DND-41 (cell line): ENCODE results near the gene PREX1.

Source experiments
- ATAC-seq: fragments of 200-7000 bp; cut with Tn5 transposase; 3 replicates; pipeline ENCODE4 v1.9.1; 2021; ENCODE audit warnings: low read depth; ENCODE audit not compliant: insufficient read depth
- DNase-seq: peaks from one replicate; pipeline ENCODE4 v3.0.0-alpha.2; 2020
- H2AFZ ChIP-seq: 2 replicates; pipeline ENCODE4 v1.6.0; 2012; ENCODE audit warnings: low read depth, low read length
- H3K27ac ChIP-seq: 2 replicates; pipeline ENCODE4 v1.5.1; 2012; ENCODE audit warnings: low read length, inconsistent platforms
- H3K27me3 ChIP-seq: fragments of 200-600 bp; sonication (generic); 2 replicates; pipeline ENCODE4 v1.6.0; 2012; ENCODE audit warnings: low read length, mild to moderate bottlenecking, inconsistent platforms; ENCODE audit not compliant: insufficient read depth, poor library complexity
- H3K36me3 ChIP-seq: 2 replicates; pipeline ENCODE4 v1.5.1; 2012; ENCODE audit warnings: low read length, inconsistent platforms; ENCODE audit not compliant: insufficient read depth
- H3K4me1 ChIP-seq: 2 replicates; pipeline ENCODE4 v1.5.1; 2012; ENCODE audit warnings: mild to moderate bottlenecking, low read length; ENCODE audit not compliant: insufficient read depth
- H3K4me2 ChIP-seq: 2 replicates; pipeline ENCODE4 v1.6.0; 2012; ENCODE audit warnings: mild to moderate bottlenecking, moderate library complexity, low read length, inconsistent platforms; ENCODE audit not compliant: insufficient read depth
- H3K4me3 ChIP-seq, 2 experiments: fragments of 200-600 bp in 1 of 2; shearing (Covaris generic) in 1 of 2; 2 replicates each; pipeline ENCODE4 v1.5.1; 2012 to 2016; ENCODE audit warnings: inconsistent platforms in 2 of 2, low read length in 2 of 2, mild to moderate bottlenecking in 2 of 2, low read depth in 1 of 2, moderate library complexity in 1 of 2
- H3K79me2 ChIP-seq: 2 replicates; pipeline ENCODE4 v1.6.0; 2012; ENCODE audit warnings: low read length, inconsistent platforms; ENCODE audit not compliant: insufficient read depth
- H3K9ac ChIP-seq: 2 replicates; pipeline ENCODE4 v1.6.0; 2012; ENCODE audit warnings: low read depth, mild to moderate bottlenecking, inconsistent platforms, low read length, moderate library complexity
- H3K9me3 ChIP-seq: 2 replicates; pipeline ENCODE4 v1.5.1; 2012; ENCODE audit warnings: low read length, moderate library complexity, mild to moderate bottlenecking, inconsistent platforms; ENCODE audit not compliant: insufficient read depth, severe bottlenecking
- H4K20me1 ChIP-seq: 2 replicates; pipeline ENCODE4 v1.6.0; 2012; ENCODE audit warnings: low read length; ENCODE audit not compliant: insufficient read depth
- EZH2 ChIP-seq: IDR thresholded peaks from 3 replicates; pipeline ENCODE4 v1.6.1; 2012; ENCODE audit warnings: borderline replicate concordance, low read depth, mild to moderate bottlenecking, moderate library complexity, low read length, inconsistent platforms; ENCODE audit not compliant: severe bottlenecking
- TF ChIP-seq, protein P1 (sequence below): IDR thresholded peaks from 2 replicates; pipeline ENCODE4 v1.5.1; 2012; ENCODE audit warnings: borderline replicate concordance, low read length, moderate library complexity, mild to moderate bottlenecking; ENCODE audit not compliant: poor library complexity, severe bottlenecking; ENCODE audit errors: extremely low read depth

Gene PREX1

DNA sequence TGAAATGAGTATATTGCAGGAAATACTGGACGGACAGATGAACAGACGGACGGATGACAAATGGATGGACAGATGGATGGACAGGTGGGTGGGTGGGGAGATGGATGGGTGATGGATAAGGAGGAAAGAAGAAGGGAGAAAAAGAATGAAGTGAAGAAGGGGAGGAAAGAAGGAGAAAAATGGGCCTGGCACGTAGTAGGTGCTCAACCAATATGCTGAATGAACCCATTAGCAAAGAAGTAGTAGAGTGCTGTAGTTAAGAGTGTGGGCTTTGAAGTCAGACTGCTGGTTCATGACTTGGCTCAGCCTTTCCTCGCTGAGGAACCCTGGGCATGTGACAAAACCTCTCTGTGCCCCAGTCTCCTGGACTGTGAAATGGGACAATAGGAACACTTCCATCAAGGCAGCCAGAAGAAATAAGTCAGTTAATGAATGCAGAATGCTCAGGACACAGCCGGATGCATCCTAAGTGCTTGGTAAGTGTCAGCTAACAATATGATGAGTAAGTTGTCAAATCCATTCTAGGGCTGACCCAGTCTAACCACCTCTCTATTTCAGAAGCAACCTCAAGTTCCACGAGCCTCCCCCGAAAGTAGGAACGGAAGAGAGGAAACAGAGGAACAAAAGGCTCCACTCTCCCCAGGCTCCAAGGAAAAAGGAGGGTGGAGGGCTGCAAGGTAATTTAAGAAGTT is 37.9 kb downstream of the PREX1 start:
- Histone ChIP-seq H3K9ac (no peak overlapping the region), H3K9me3 (no peaks in the 10 kb centered on the region), H3K4me2 (no peak overlapping the region), H2AFZ (no peak overlapping the region), H4K20me1 (peaks cover 3% of the 10 kb centered on the region), H3K4me1 (no peaks in the 10 kb centered on the region), H3K4me3 (no peak overlapping the region), H3K36me3 (no peaks in the 10 kb centered on the region), H3K27me3 (no peaks in the 10 kb centered on the region), H3K27ac (no peak overlapping the region), H3K79me2 (no peaks in the 10 kb centered on the region)
- DNase-seq (no peak), ATAC-seq (no peak)
- no peak for TF ChIP-seq EZH2
- TF ChIP-seq, protein P1, sequence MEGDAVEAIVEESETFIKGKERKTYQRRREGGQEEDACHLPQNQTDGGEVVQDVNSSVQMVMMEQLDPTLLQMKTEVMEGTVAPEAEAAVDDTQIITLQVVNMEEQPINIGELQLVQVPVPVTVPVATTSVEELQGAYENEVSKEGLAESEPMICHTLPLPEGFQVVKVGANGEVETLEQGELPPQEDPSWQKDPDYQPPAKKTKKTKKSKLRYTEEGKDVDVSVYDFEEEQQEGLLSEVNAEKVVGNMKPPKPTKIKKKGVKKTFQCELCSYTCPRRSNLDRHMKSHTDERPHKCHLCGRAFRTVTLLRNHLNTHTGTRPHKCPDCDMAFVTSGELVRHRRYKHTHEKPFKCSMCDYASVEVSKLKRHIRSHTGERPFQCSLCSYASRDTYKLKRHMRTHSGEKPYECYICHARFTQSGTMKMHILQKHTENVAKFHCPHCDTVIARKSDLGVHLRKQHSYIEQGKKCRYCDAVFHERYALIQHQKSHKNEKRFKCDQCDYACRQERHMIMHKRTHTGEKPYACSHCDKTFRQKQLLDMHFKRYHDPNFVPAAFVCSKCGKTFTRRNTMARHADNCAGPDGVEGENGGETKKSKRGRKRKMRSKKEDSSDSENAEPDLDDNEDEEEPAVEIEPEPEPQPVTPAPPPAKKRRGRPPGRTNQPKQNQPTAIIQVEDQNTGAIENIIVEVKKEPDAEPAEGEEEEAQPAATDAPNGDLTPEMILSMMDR: no peak

- H3K79me2 ChIP-seq: no peaks in the 10 kb centered on the region
- no peaks in the 10 kb centered on the region for H3K36me3 ChIP-seq
- H3K9ac ChIP-seq: no peak overlapping the region
- H3K4me1 ChIP-seq: no peaks in the 10 kb centered on the region
- no peak overlapping the region for H2AFZ ChIP-seq
- no peak overlapping the region for H3K4me2 ChIP-seq
- TF ChIP-seq EZH2: no peak
- TF ChIP-seq, protein P1: no peak
- no peaks in the 10 kb centered on the region for H3K9me3 ChIP-seq
- DNase-seq: no peak
- ATAC-seq: no peak
- peaks cover under 1% of the 10 kb centered on the region for H4K20me1 ChIP-seq
- no peak overlapping the region for H3K4me3 ChIP-seq
- H3K27ac ChIP-seq: no peak overlapping the region
- no peaks in the 10 kb centered on the region for H3K27me3 ChIP-seq
Measured at GRCh38 chr20:48789185-48789668, 38.6 kb downstream of the PREX1 start.

- no peaks in the 10 kb centered on the region for H3K79me2 ChIP-seq
- H3K9ac ChIP-seq: no peak overlapping the region
- no peak overlapping the region for H3K4me2 ChIP-seq
- no peaks in the 10 kb centered on the region for H3K36me3 ChIP-seq
- DNase-seq: no peak
- no peak for ATAC-seq
- no peak overlapping the region for H3K27ac ChIP-seq
- no peak overlapping the region for H3K4me3 ChIP-seq
- TF ChIP-seq, protein P1: no peak
- no peak for TF ChIP-seq EZH2
- H2AFZ ChIP-seq: no peak overlapping the region
- no peaks in the 10 kb centered on the region for H3K4me1 ChIP-seq
- no peaks in the 10 kb centered on the region for H4K20me1 ChIP-seq
- no peaks in the 10 kb centered on the region for H3K9me3 ChIP-seq
- no peaks in the 10 kb centered on the region for H3K27me3 ChIP-seq
Measured at GRCh38 chr20:48788486-48789072, 39.2 kb downstream of the PREX1 start.
